SK-N-MC (cell line): ENCODE data around the gene MUS81.

Experiments used
- EZH2 ChIP-seq: fragments of 200-600 bp; sonication (generic); IDR thresholded peaks from one replicate; pipeline ENCODE4 v1.6.1; 2017; ENCODE audit warnings: antibody characterized with exemption
- FOXP2 ChIP-seq: optimal IDR thresholded peaks from 2 replicates; pipeline ENCODE3; 2011; ENCODE audit warnings: mild to moderate bottlenecking, moderate library complexity; ENCODE audit not compliant: insufficient read depth; ENCODE audit errors: extremely low read length, control extremely low read depth
- POLR2AphosphoS5 ChIP-seq: IDR thresholded peaks from 2 replicates; pipeline ENCODE4 v1.6.1; 2012; ENCODE audit warnings: mild to moderate bottlenecking, low read depth, low read length, borderline replicate concordance

- no peak; the same call in 1 of the 2 replicates for TF ChIP-seq POLR2AphosphoS5
- TF ChIP-seq EZH2 = no peak
- TF ChIP-seq FOXP2 = no peak
Observed at GRCh38 chr11:65892661-65893317, 32.6 kb downstream of the MUS81 start.
